ENCODE results near the gene SERPINA5. TPM values are rescaled to one million over a fixed set of nuclear protein-coding genes. Genes with fewer than 3 reads are reported as not detected.
"Not testable (repeated sequence)": the region's sequence is repeated elsewhere in the genome, so short reads cannot be mapped to it uniquely, and the experiment has no call there.

The SERPINA5 gene
- total RNA-seq, 1 experiment from 2014 or later = 0.16 TPM

- in situ Hi-C loops (cut with HindIII; ENCODE audit: low pct_unique_long_range_greater_than_20kb, low sequenced_read_pairs) = no loop called here
- DNase-seq (ENCODE audit: low read depth, low spot score) = no peak
Measured at GRCh38 chr14:94592457-94592856, 11.2 kb downstream of the SERPINA5 start.

GRCh38 chr14:94593376-94593748, 12.1 kb downstream of the SERPINA5 start:
- DNase-seq (ENCODE audit: low read depth, low spot score) = no peak
- in situ Hi-C loops (cut with HindIII; ENCODE audit: low pct_unique_long_range_greater_than_20kb, low sequenced_read_pairs) = no loop called here

GRCh38 chr14:94593749-94594431, 12.7 kb downstream of the SERPINA5 start:
- in situ Hi-C loops (cut with HindIII; ENCODE audit: low pct_unique_long_range_greater_than_20kb, low sequenced_read_pairs) = no loop called here
- no peak for DNase-seq (ENCODE audit: low read depth, low spot score)

GRCh38 chr14:94594441-94594840, 13.2 kb downstream of the SERPINA5 start:
- in situ Hi-C loops (cut with HindIII; ENCODE audit: low pct_unique_long_range_greater_than_20kb, low sequenced_read_pairs) = no loop called here
- DNase-seq (ENCODE audit: low read depth, low spot score) = no peak

GRCh38 chr14:94595912-94596311, 14.7 kb downstream of the SERPINA5 start:
- no peak for DNase-seq (ENCODE audit: low read depth, low spot score)
- in situ Hi-C loops (cut with HindIII; ENCODE audit: low pct_unique_long_range_greater_than_20kb, low sequenced_read_pairs) = no loop called here

- in situ Hi-C loops (cut with HindIII; ENCODE audit: low pct_unique_long_range_greater_than_20kb, low sequenced_read_pairs) = no loop called here
- no peak for DNase-seq (ENCODE audit: low read depth, low spot score)
Measured at GRCh38 chr14:94596361-94596760, 15.1 kb downstream of the SERPINA5 start.

GRCh38 chr14:94597788-94598187, 16.6 kb downstream of the SERPINA5 start:
- in situ Hi-C loops (cut with HindIII; ENCODE audit: low pct_unique_long_range_greater_than_20kb, low sequenced_read_pairs) = no loop called here
- DNase-seq (ENCODE audit: low read depth, low spot score) = no peak

GRCh38 chr14:94598506-94598815, 17.2 kb downstream of the SERPINA5 start:
- no peak for DNase-seq (ENCODE audit: low read depth, low spot score)

GRCh38 chr14:94598816-94599655, 17.8 kb downstream of the SERPINA5 start:
- in situ Hi-C loops (cut with HindIII; ENCODE audit: low pct_unique_long_range_greater_than_20kb, low sequenced_read_pairs) = no loop called here
- DNase-seq (ENCODE audit: low read depth, low spot score) = peak; percentile 99

More at GRCh38 chr14:94598506-94598815, 17.2 kb downstream of the SERPINA5 start:
- in situ Hi-C loops (cut with HindIII; ENCODE audit: low pct_unique_long_range_greater_than_20kb, low sequenced_read_pairs) = no loop called here

GRCh38 chr14:94599656-94600004, 18.4 kb downstream of the SERPINA5 start:
- no peak for DNase-seq (ENCODE audit: low read depth, low spot score)
- in situ Hi-C loops (cut with HindIII; ENCODE audit: low pct_unique_long_range_greater_than_20kb, low sequenced_read_pairs) = no loop called here

GRCh38 chr14:94600148-94600545, 18.9 kb downstream of the SERPINA5 start:
- DNase-seq (ENCODE audit: low read depth, low spot score) = no peak

GRCh38 chr14:94601884-94602391, 20.7 kb downstream of the SERPINA5 start:
- DNase-seq (ENCODE audit: low read depth, low spot score) = no peak
- in situ Hi-C loops (cut with HindIII; ENCODE audit: low pct_unique_long_range_greater_than_20kb, low sequenced_read_pairs) = no loop called here

More at GRCh38 chr14:94600148-94600545, 18.9 kb downstream of the SERPINA5 start:
- in situ Hi-C loops (cut with HindIII; ENCODE audit: low pct_unique_long_range_greater_than_20kb, low sequenced_read_pairs) = no loop called here

- in situ Hi-C loops (cut with HindIII; ENCODE audit: low pct_unique_long_range_greater_than_20kb, low sequenced_read_pairs) = no loop called here
- DNase-seq (ENCODE audit: low read depth, low spot score) = no peak
Measured at GRCh38 chr14:94602722-94603121, 21.5 kb downstream of the SERPINA5 start.

- DNase-seq (ENCODE audit: low read depth, low spot score) = no peak
- in situ Hi-C loops (cut with HindIII; ENCODE audit: low pct_unique_long_range_greater_than_20kb, low sequenced_read_pairs) = no loop called here
Measured at GRCh38 chr14:94605361-94605760, 24.1 kb downstream of the SERPINA5 start.

GRCh38 chr14:94608966-94609365, 27.7 kb downstream of the SERPINA5 start:
- in situ Hi-C loops (cut with HindIII; ENCODE audit: low pct_unique_long_range_greater_than_20kb, low sequenced_read_pairs) = not testable (repeated sequence)

GRCh38 chr14:94611179-94611578, 30.0 kb downstream of the SERPINA5 start:
- in situ Hi-C loops (cut with HindIII; ENCODE audit: low pct_unique_long_range_greater_than_20kb, low sequenced_read_pairs) = no loop called here
- DNase-seq (ENCODE audit: low read depth, low spot score) = no peak

More at GRCh38 chr14:94608966-94609365, 27.7 kb downstream of the SERPINA5 start:
- not testable (repeated sequence) for DNase-seq (ENCODE audit: low read depth, low spot score)

- in situ Hi-C loops (cut with HindIII; ENCODE audit: low pct_unique_long_range_greater_than_20kb, low sequenced_read_pairs) = no loop called here
- peak; percentile 75 for DNase-seq (ENCODE audit: low read depth, low spot score)
Measured at GRCh38 chr14:94612174-94612573, 30.9 kb downstream of the SERPINA5 start, which contains the start of gene SERPINA3. Gene SERPINA3, plus strand, starts transcription at chr14:94612391. Its CDS starts 2,051 bp downstream, at chr14:94614442.

- no peak for DNase-seq (ENCODE audit: low read depth, low spot score)
- in situ Hi-C loops (cut with HindIII; ENCODE audit: low pct_unique_long_range_greater_than_20kb, low sequenced_read_pairs) = no loop called here
Measured at GRCh38 chr14:94612580-94613554, 31.6 kb downstream of the SERPINA5 start.

All from SK-MEL-5 (cell line).